VCaP (cell line): ENCODE data around the gene ZDHHC14.

Experiments
- H3K27ac ChIP-seq: fragments of 450-650 bp; 2 replicates; pipeline ENCODE4 v1.5.1; 2017
- TF ChIP-seq, protein P1 (sequence below): fragments of 450-650 bp; conservative IDR thresholded peaks from 2 replicates; pipeline ENCODE4 v1.5.1; 2017; ENCODE audit warnings: mild to moderate bottlenecking, moderate library complexity

ZDHHC14 gene

DNA sequence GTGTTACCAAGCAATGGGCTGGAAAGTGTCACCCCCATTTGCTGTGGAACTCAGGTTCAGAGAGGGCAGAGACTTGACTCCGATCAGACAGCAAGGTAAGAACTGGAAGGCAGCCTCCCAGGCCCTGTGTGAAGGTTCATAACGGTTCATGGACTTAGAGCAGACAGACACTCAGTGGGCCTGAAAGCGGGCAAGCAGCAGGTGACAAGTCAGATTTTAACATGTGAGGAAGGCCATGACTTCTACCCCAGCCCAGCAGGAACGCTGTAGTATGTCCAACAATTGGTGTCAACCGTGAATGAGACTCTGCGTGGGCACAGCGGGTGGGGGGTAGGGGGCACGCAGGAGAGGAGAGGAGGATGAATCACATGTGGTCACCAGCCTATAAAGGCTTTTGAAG is 224.5 kb downstream of the ZDHHC14 start:
- TF ChIP-seq, protein P1, sequence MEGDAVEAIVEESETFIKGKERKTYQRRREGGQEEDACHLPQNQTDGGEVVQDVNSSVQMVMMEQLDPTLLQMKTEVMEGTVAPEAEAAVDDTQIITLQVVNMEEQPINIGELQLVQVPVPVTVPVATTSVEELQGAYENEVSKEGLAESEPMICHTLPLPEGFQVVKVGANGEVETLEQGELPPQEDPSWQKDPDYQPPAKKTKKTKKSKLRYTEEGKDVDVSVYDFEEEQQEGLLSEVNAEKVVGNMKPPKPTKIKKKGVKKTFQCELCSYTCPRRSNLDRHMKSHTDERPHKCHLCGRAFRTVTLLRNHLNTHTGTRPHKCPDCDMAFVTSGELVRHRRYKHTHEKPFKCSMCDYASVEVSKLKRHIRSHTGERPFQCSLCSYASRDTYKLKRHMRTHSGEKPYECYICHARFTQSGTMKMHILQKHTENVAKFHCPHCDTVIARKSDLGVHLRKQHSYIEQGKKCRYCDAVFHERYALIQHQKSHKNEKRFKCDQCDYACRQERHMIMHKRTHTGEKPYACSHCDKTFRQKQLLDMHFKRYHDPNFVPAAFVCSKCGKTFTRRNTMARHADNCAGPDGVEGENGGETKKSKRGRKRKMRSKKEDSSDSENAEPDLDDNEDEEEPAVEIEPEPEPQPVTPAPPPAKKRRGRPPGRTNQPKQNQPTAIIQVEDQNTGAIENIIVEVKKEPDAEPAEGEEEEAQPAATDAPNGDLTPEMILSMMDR = no peak
- no peak overlapping the region for H3K27ac ChIP-seq

DNA sequence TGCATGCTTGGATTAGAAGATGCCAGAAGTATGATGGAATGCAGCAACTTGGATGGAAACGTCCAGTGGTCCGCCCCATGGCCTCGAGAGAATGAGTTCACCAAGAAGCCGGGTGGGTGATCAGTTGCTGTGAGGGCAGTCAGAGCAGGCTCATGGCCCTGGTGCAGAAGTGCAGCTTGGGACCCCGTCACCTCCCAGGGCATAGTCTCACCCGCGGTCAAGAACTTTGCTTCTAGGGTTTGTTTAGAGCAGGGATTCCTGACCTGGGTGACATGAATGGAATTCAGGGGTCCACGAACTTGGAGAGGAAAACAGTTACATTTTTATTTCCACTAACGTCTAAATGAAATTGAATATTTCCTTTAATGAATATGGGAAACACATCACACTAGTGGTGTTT is 225.5 kb downstream of the ZDHHC14 start:
- TF ChIP-seq, protein P1 = no peak
- no peak overlapping the region for H3K27ac ChIP-seq

GRCh38 chr6:157607317-157608109 is 226.5 kb downstream of the ZDHHC14 start:
- TF ChIP-seq, protein P1 = no peak
- no peak overlapping the region for H3K27ac ChIP-seq

- H3K27ac ChIP-seq = no peak overlapping the region
- TF ChIP-seq, protein P1 = no peak
Measured at GRCh38 chr6:157608221-157609075, 227.5 kb downstream of the ZDHHC14 start.

DNA sequence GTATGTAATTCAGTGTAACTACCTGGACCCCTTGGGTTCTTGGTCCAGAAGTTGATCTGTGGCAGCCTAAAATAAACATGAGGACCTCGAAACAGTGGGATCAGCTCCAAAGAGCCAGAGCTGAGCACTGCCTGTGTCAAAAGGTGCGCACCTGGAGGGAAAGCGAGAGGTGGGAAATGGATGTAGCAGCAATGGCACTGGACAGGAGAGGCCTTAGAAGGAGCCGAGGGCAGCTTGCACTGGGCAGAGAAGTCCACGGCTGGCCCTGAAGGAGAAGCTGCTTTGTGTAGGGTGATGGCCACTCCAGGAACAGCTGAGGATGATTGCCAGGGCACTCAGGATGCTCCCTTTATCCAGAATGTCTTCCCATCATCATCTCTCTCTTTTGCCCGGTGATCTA is 228.1 kb downstream of the ZDHHC14 start:
- TF ChIP-seq, protein P1 = no peak
- no peak overlapping the region for H3K27ac ChIP-seq

GRCh38 chr6:157609556-157609955 is 228.6 kb downstream of the ZDHHC14 start:
- TF ChIP-seq, protein P1 = no peak
- H3K27ac ChIP-seq = no peak overlapping the region

GRCh38 chr6:157610451-157610999 is 229.5 kb downstream of the ZDHHC14 start:
- TF ChIP-seq, protein P1 = no peak
- H3K27ac ChIP-seq = no peak overlapping the region
